Pancreas (tissue), 10 donors: Measurements from ENCODE around the gene HTR2C. TPM values are rescaled to one million over a fixed set of nuclear protein-coding genes. Genes with fewer than 3 reads are reported as not detected.
"Not testable (repeated sequence)": the region's sequence is repeated elsewhere in the genome, so short reads cannot be mapped to it uniquely, and the experiment has no call there.

Experiments used
- ATAC-seq, 4 donors: fragments of 200-7000 bp; cut with Tn5 transposase; one replicate each; pipeline versions ENCODE4 v1.8.0 to v1.9.1; 2020; ENCODE audit warnings: mild to moderate bottlenecking in 4 of 4, moderate library complexity in 4 of 4
- DNase-seq, 6 donors: peaks; one replicate each; pipeline ENCODE4 v3.0.0-alpha.2; 2020
- FAIRE-seq: peaks from 2 replicates; lab custom pipeline; 2012; peaks lifted over from hg19 to GRCh38; lab: Jason Lieb, UNC
- H3K27ac ChIP-seq, 4 donors: fragments of 200-600 bp; sonication (generic); 1 replicate in 3 of 4; 2 replicates in 1 of 4; pipeline versions ENCODE4 v1.5.0 to v1.8.0; 2020
- H3K27me3 ChIP-seq, 4 donors: fragments of 200-600 bp; one replicate each; pipeline ENCODE4 v1.8.0; 2021
- H3K36me3 ChIP-seq, 3 donors: fragments of 200-600 bp; sonication (generic) in 1 of 3; one replicate each; pipeline versions ENCODE4 v1.5.0 to v1.8.0; 2020 to 2021
- H3K4me1 ChIP-seq, 3 donors: fragments of 200-600 bp; one replicate each; pipeline ENCODE4 v1.8.0; 2021
- H3K4me3 ChIP-seq, 4 donors: fragments of 200-600 bp; sonication (generic) in 2 of 4; one replicate each; pipeline versions ENCODE4 v1.5.0 to v1.8.0; 2020 to 2021
- H3K9me3 ChIP-seq, 4 donors: fragments of 200-600 bp; one replicate each; pipeline ENCODE4 v1.8.0; 2021
- WGBS, 2 donors: extraction: QIAGEN DNeasy Blood & Tissue Kit; methylation state at CpG; one replicate each; pipeline ENCODE4 v1.1.7; 2013; 5-methylcytosine and 5-hydroxymethylcytosine counted together
- intact Hi-C, 3 donors: fragments of 100-400 bp; cut with DNase I; formaldehyde crosslinking; loops; one replicate each; pipeline versions ENCODE4 v1.11.1 to v1.14.2; 2022
- polyA plus RNA-seq, 2 donors: library from polyadenylated mRNA; stranded (reverse); fragments of 200-250 nt; gene quantifications; one replicate each; pipeline ENCODE4 v1.2.3, GENCODE V29; 2013
- total RNA-seq, 6 donors: library from RNA; stranded (reverse); fragmentation: NEBNext Ultra II Directional in 4 of 6; extraction: Animal tissue kit (Norgen Biotek cat#: 25700) in 4 of 6; gene quantifications; one replicate each; pipeline versions ENCODE4 v1.2.1 to v1.2.4, GENCODE V29; 2021 to 2023
- TF ChIP-seq, protein P1 (sequence below), 4 donors: fragments of 200-600 bp; sonication (generic) in 3 of 4; IDR thresholded peaks; one replicate each; pipeline versions ENCODE4 v1.5.0 to v1.8.0; 2021; ENCODE audit warnings: antibody characterized with exemption in 4 of 4
- donor health status: healthy with polysubstance abuse.
- donor health status: DM: no; HTN: no; CAD: no; lungs with moderate emphysema.
- donor health status: DM: no; HTN: no; CAD: no.
- donor health status: control.
- donor health status: control.
- donor health status: Bipolar disorder and iron deficiency.
- donor health status: DM: yes; HTN: yes; CAD: no.
- donor health status: DM: no; HTN: no; CAD: no.
- donor health status: DM: no; HTN: no; CAD: no.
- donor health status: DM: yes; HTN: yes; CAD: no.

The HTR2C gene
- total and polyA plus RNA-seq, 8 donors = not detected

- no peaks in the 10 kb centered on the region for H3K36me3 ChIP-seq
- H3K4me1 ChIP-seq = no peaks in the 10 kb centered on the region
- FAIRE-seq (no peak), DNase-seq (no peak), ATAC-seq (no peak)
- 35 to 65% methylated on average over 1 of the region's 1 CpG for WGBS, 2 donors
- intact Hi-C loops = no loop called here
- no peak overlapping the region for H3K27ac ChIP-seq
- TF ChIP-seq, protein P1, sequence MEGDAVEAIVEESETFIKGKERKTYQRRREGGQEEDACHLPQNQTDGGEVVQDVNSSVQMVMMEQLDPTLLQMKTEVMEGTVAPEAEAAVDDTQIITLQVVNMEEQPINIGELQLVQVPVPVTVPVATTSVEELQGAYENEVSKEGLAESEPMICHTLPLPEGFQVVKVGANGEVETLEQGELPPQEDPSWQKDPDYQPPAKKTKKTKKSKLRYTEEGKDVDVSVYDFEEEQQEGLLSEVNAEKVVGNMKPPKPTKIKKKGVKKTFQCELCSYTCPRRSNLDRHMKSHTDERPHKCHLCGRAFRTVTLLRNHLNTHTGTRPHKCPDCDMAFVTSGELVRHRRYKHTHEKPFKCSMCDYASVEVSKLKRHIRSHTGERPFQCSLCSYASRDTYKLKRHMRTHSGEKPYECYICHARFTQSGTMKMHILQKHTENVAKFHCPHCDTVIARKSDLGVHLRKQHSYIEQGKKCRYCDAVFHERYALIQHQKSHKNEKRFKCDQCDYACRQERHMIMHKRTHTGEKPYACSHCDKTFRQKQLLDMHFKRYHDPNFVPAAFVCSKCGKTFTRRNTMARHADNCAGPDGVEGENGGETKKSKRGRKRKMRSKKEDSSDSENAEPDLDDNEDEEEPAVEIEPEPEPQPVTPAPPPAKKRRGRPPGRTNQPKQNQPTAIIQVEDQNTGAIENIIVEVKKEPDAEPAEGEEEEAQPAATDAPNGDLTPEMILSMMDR (IDR thresholded peaks at IDR 0.05) = no peak
- H3K9me3 ChIP-seq = no peaks in the 10 kb centered on the region
- H3K27me3 ChIP-seq = peaks cover 3 to 18% (median 4%) of the 10 kb centered on the region in 4 donors
- H3K4me3 ChIP-seq = no peak overlapping the region
Measured at GRCh38 chrX:114599305-114599704, 15.4 kb downstream of the HTR2C start.

DNA sequence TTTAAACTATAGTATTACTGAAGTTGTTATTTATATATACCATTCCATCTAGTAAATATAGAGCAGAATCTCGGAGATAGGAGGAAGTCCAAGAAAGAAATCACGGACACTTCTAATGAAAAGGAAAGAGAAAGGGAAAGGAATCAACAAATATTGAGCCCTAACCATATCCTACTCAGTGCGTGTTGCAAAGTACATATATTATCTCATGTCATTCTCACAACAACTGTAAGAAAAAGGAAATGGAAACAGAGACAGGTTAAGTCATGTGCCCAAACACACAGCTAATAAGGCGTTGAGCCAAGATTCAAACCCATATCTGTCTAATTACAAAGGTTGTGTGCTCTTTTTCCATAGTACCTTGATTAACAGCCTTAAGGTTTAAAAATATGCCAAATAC is 16.0 kb downstream of the HTR2C start:
- ATAC-seq (no peak), FAIRE-seq (no peak), DNase-seq (no peak)
- Histone ChIP-seq H3K4me3 (no peak overlapping the region), H3K9me3 (no peaks in the 10 kb centered on the region), H3K27ac (no peak overlapping the region), H3K4me1 (no peaks in the 10 kb centered on the region), H3K36me3 (no peaks in the 10 kb centered on the region), H3K27me3 (peaks cover 0 to 12% (median 4%) of the 10 kb centered on the region in 4 donors)
- intact Hi-C loops = no loop called here
- WGBS, 2 donors = 31 to 43% methylated on average over 4 of the region's 4 CpGs
- TF ChIP-seq, protein P1 (IDR thresholded peaks at IDR 0.05) = no peak

GRCh38 chrX:114606619-114607018 is 22.7 kb downstream of the HTR2C start:
- H3K4me3 ChIP-seq, ATAC-seq, intact Hi-C loops, FAIRE-seq, H3K27ac ChIP-seq, H3K36me3 ChIP-seq, H3K9me3 ChIP-seq, DNase-seq, H3K4me1 ChIP-seq: not testable (repeated sequence)
- peaks cover 3 to 18% (median 7%) of the 10 kb centered on the region in 4 donors for H3K27me3 ChIP-seq
- 59 to 67% methylated on average over 9 of the region's 10 CpGs for WGBS, 2 donors

- no peaks in the 10 kb centered on the region for H3K9me3 ChIP-seq
- TF ChIP-seq, protein P1 (IDR thresholded peaks at IDR 0.05) = peak; percentile 48 to 86 (median 77)
- H3K27ac ChIP-seq = no peak overlapping the region
- 35 to 36% methylated on average over 11 of the region's 11 CpGs for WGBS, 2 donors
- no peaks in the 10 kb centered on the region for H3K4me1 ChIP-seq
- peaks cover 3 to 22% (median 7%) of the 10 kb centered on the region in 4 donors for H3K27me3 ChIP-seq
- peak in 3 of 4 donors; percentile 46 to 59 (median 58) for ATAC-seq
- no peaks in the 10 kb centered on the region for H3K36me3 ChIP-seq
- peak in 2 of 6 donors; percentile 15 to 31 for DNase-seq
- intact Hi-C loops = no loop called here
- FAIRE-seq = peak; percentile 88
- no peak overlapping the region for H3K4me3 ChIP-seq
Measured at GRCh38 chrX:114611018-114611619, 27.2 kb downstream of the HTR2C start.

DNA sequence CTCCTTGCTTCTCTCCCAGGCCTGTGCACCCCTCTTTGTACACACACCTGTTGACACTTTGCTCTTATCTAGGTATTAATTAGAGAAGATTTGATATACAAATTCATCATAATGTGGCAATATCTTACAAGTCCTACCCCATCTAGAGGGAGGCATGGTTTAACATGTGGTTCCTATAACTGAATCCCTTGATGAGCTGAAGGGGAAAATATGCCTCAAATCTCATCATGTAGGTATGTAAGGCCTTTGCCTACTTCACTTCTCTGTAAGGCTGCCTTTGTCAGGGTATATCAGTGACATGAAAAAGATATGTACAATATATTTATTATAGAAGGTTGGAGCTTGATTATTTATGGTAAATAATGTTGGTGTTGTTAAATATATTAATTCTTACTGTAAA is 31.9 kb downstream of the HTR2C start:
- Histone ChIP-seq H3K9me3 (no peaks in the 10 kb centered on the region), H3K4me1 (no peaks in the 10 kb centered on the region), H3K27ac (no peak overlapping the region), H3K4me3 (no peak overlapping the region), H3K27me3 (peaks cover 0 to 5% (median 2%) of the 10 kb centered on the region in 4 donors), H3K36me3 (no peaks in the 10 kb centered on the region)
- DNase-seq = no peak
- ATAC-seq = no peak
- intact Hi-C loops = no loop called here
- FAIRE-seq = no peak
- TF ChIP-seq, protein P1 (IDR thresholded peaks at IDR 0.05) = no peak
